Suprapubic skin (tissue), 4 donors: ENCODE results near the gene CPOX. TPM values are rescaled to one million over a fixed set of nuclear protein-coding genes. Genes with fewer than 3 reads are reported as not detected.

ENCODE experiments used
- DNase-seq, 2 donors: peaks; one replicate each; pipeline ENCODE4 v3.0.0-alpha.2; 2019; ENCODE audit warnings: low spot score in 2 of 2
- H3K27ac ChIP-seq: fragments of 200-600 bp; sonication (generic); one replicate; pipeline ENCODE4 v1.5.1; 2019
- H3K27me3 ChIP-seq: fragments of 200-600 bp; sonication (generic); one replicate; pipeline ENCODE4 v1.5.1; 2019
- H3K36me3 ChIP-seq: fragments of 200-600 bp; sonication (generic); one replicate; pipeline ENCODE4 v1.5.1; 2019
- H3K4me1 ChIP-seq: fragments of 200-600 bp; sonication (generic); one replicate; pipeline ENCODE4 v1.5.1; 2019
- H3K4me3 ChIP-seq: fragments of 200-600 bp; sonication (generic); one replicate; pipeline ENCODE4 v1.5.1; 2019; ENCODE audit warnings: mild to moderate bottlenecking
- H3K9me3 ChIP-seq: fragments of 200-600 bp; sonication (generic); one replicate; pipeline ENCODE4 v1.5.1; 2019
- EP300 ChIP-seq: sonication (generic); formaldehyde crosslinking; IDR thresholded peaks from one replicate; pipeline ENCODE4 v1.6.1; 2017; ENCODE audit warnings: antibody characterized with exemption
- POLR2A ChIP-seq, 2 donors: fragments of 450-650 bp; IDR thresholded peaks; one replicate each; pipeline ENCODE4 v1.6.1; 2017; ENCODE audit warnings: antibody characterized with exemption in 2 of 2, mild to moderate bottlenecking in 2 of 2, moderate library complexity in 2 of 2
- POLR2AphosphoS5 ChIP-seq, 3 donors: sonication (generic); formaldehyde crosslinking; IDR thresholded peaks; one replicate each; pipeline ENCODE4 v1.6.1; 2017; ENCODE audit warnings: antibody characterized with exemption in 3 of 3
- WGBS: methylation state at CpG from one replicate; pipeline ENCODE4 v1.1.5; 2018; 5-methylcytosine and 5-hydroxymethylcytosine counted together
- total RNA-seq, 4 donors: library from RNA; depleted of rRNA; stranded (reverse); fragments of >200 nt; gene quantifications; one replicate each; pipeline ENCODE4 v1.1.0, GENCODE V29; 2016
- TF ChIP-seq, protein P1 (sequence below), 2 donors: fragments of 200-600 bp in 1 of 2; fragments of 450-650 bp in 1 of 2; sonication (generic) in 1 of 2; IDR thresholded peaks; one replicate each; pipeline ENCODE4 v1.5.1; 2016 to 2019; ENCODE audit warnings: antibody characterized with exemption in 2 of 2, mild to moderate bottlenecking in 1 of 2, moderate library complexity in 1 of 2

Gene CPOX
- total RNA-seq, 4 donors from 2014 or later = 13.2 to 41.3 (median 21.7) TPM

- 75% methylated on average over 6 of the region's 6 CpGs for WGBS
Observed at GRCh38 chr3:98574132-98574531, 19.3 kb downstream of the CPOX start.

GRCh38 chr3:98573181-98573728 lies 20.2 kb downstream of the CPOX start:
- no peak for TF ChIP-seq EP300
- TF ChIP-seq POLR2AphosphoS5 (IDR thresholded peaks at IDR 0.05) = no peak
- TF ChIP-seq, protein P1, sequence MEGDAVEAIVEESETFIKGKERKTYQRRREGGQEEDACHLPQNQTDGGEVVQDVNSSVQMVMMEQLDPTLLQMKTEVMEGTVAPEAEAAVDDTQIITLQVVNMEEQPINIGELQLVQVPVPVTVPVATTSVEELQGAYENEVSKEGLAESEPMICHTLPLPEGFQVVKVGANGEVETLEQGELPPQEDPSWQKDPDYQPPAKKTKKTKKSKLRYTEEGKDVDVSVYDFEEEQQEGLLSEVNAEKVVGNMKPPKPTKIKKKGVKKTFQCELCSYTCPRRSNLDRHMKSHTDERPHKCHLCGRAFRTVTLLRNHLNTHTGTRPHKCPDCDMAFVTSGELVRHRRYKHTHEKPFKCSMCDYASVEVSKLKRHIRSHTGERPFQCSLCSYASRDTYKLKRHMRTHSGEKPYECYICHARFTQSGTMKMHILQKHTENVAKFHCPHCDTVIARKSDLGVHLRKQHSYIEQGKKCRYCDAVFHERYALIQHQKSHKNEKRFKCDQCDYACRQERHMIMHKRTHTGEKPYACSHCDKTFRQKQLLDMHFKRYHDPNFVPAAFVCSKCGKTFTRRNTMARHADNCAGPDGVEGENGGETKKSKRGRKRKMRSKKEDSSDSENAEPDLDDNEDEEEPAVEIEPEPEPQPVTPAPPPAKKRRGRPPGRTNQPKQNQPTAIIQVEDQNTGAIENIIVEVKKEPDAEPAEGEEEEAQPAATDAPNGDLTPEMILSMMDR (IDR thresholded peaks at IDR 0.05) = peak in 1 of 2 donors; percentile 17
- Histone ChIP-seq H3K36me3 (peaks cover 14% of the 10 kb centered on the region), H3K4me1 (no peaks in the 10 kb centered on the region), H3K27ac (no peak overlapping the region), H3K4me3 (no peak overlapping the region), H3K9me3 (no peaks in the 10 kb centered on the region), H3K27me3 (no peaks in the 10 kb centered on the region)
- 29% methylated on average over 2 of the region's 2 CpGs for WGBS
- DNase-seq = no peak

More at GRCh38 chr3:98574132-98574531, 19.3 kb downstream of the CPOX start:
- TF ChIP-seq, protein P1 (IDR thresholded peaks at IDR 0.05) = no peak
- TF ChIP-seq POLR2AphosphoS5 (IDR thresholded peaks at IDR 0.05) (no peak), POLR2A (IDR thresholded peaks at IDR 0.05) (no peak), EP300 (no peak)
- Histone ChIP-seq H3K4me3 (no peak overlapping the region), H3K36me3 (peaks cover 22% of the 10 kb centered on the region), H3K27ac (no peak overlapping the region), H3K4me1 (no peaks in the 10 kb centered on the region), H3K9me3 (no peaks in the 10 kb centered on the region), H3K27me3 (no peaks in the 10 kb centered on the region)
- DNase-seq = no peak

GRCh38 chr3:98568402-98568801 lies 25.0 kb downstream of the CPOX start:
- H3K27me3 ChIP-seq = no peaks in the 10 kb centered on the region
- no peaks in the 10 kb centered on the region for H3K9me3 ChIP-seq
- H3K4me3 ChIP-seq = no peak overlapping the region
- no peak for TF ChIP-seq EP300
- TF ChIP-seq POLR2AphosphoS5 (IDR thresholded peaks at IDR 0.05) = no peak
- TF ChIP-seq POLR2A (IDR thresholded peaks at IDR 0.05) = no peak
- TF ChIP-seq, protein P1 (IDR thresholded peaks at IDR 0.05) = no peak
- no peak for DNase-seq
- H3K4me1 ChIP-seq = no peaks in the 10 kb centered on the region
- no peaks in the 10 kb centered on the region for H3K36me3 ChIP-seq
- no peak overlapping the region for H3K27ac ChIP-seq
- WGBS = 76% methylated on average over 3 of the region's 3 CpGs

GRCh38 chr3:98567666-98568270 lies 25.6 kb downstream of the CPOX start:
- Histone ChIP-seq H3K36me3 (no peaks in the 10 kb centered on the region), H3K4me1 (no peaks in the 10 kb centered on the region), H3K27me3 (no peaks in the 10 kb centered on the region), H3K9me3 (no peaks in the 10 kb centered on the region), H3K4me3 (no peak overlapping the region), H3K27ac (no peak overlapping the region)
- 76% methylated on average over 2 of the region's 2 CpGs for WGBS
- TF ChIP-seq POLR2AphosphoS5 (IDR thresholded peaks at IDR 0.05) (no peak), POLR2A (IDR thresholded peaks at IDR 0.05) (no peak), EP300 (no peak)
- TF ChIP-seq, protein P1 (IDR thresholded peaks at IDR 0.05) = no peak
- no peak for DNase-seq

DNA sequence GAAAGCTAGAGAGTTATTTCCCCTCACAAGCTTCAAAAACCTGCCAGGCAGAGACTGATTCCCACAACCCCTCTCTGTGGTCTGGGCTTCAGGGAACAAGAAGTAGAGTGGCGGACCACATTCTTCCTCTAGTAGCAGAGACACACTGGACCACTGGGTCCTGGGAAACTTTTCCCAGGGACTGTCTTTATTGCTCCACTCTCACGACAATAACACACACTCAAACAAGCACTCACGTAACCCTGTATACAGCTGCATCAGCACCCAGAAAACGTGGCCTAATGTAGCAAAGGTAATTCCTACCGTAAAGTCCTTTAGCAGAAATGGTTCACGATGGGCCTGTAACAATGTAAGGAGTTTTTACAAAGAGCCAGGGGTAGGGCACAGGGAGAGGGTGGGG lies 27.6 kb downstream of the CPOX start:
- H3K4me1 ChIP-seq = no peaks in the 10 kb centered on the region
- no peaks in the 10 kb centered on the region for H3K27me3 ChIP-seq
- H3K27ac ChIP-seq = no peak overlapping the region
- no peaks in the 10 kb centered on the region for H3K36me3 ChIP-seq
- H3K4me3 ChIP-seq = no peak overlapping the region
- TF ChIP-seq POLR2A (IDR thresholded peaks at IDR 0.05) (no peak), POLR2AphosphoS5 (IDR thresholded peaks at IDR 0.05) (no peak), EP300 (no peak)
- TF ChIP-seq, protein P1 (IDR thresholded peaks at IDR 0.05) = no peak
- 86% methylated on average over 6 of the region's 6 CpGs for WGBS
- DNase-seq = no peak
- H3K9me3 ChIP-seq = no peaks in the 10 kb centered on the region
